WTC11 (cell line): ENCODE results near the gene UNC50. TPM values are rescaled to one million over a fixed set of nuclear protein-coding genes. Genes with fewer than 3 reads are reported as not detected.

ENCODE experiments used
- AFF4 ChIP-seq: sonication (generic); formaldehyde crosslinking; IDR thresholded peaks from 2 replicates; pipeline ENCODE4 v1.8.1; 2023; ENCODE audit warnings: mild to moderate bottlenecking, missing genetic modification reagents, borderline replicate concordance
- ATF1 ChIP-seq: sonication (generic); formaldehyde crosslinking; IDR thresholded peaks from 2 replicates; pipeline ENCODE4 v1.8.1; 2023; ENCODE audit warnings: mild to moderate bottlenecking, moderate library complexity, missing genetic modification reagents
- CREM ChIP-seq: sonication (generic); formaldehyde crosslinking; IDR thresholded peaks from 2 replicates; pipeline ENCODE4 v1.8.1; 2022; ENCODE audit warnings: mild to moderate bottlenecking, missing genetic modification reagents, moderate library complexity
- E2F4 ChIP-seq: sonication (generic); formaldehyde crosslinking; IDR thresholded peaks from 2 replicates; pipeline ENCODE4 v1.8.1; 2022; ENCODE audit warnings: low read depth, mild to moderate bottlenecking, moderate library complexity, missing genetic modification reagents, borderline replicate concordance
- E2F5 ChIP-seq: sonication (generic); formaldehyde crosslinking; IDR thresholded peaks from 2 replicates; pipeline ENCODE4 v1.8.1; 2022; ENCODE audit warnings: mild to moderate bottlenecking, moderate library complexity, missing genetic modification reagents
- FOXJ3 ChIP-seq: sonication (generic); formaldehyde crosslinking; IDR thresholded peaks from 2 replicates; pipeline ENCODE4 v1.9.0; 2021; ENCODE audit warnings: missing genetic modification reagents, mild to moderate bottlenecking, borderline replicate concordance
- FOXP1 ChIP-seq: sonication (generic); formaldehyde crosslinking; IDR thresholded peaks from 2 replicates; pipeline ENCODE4 v1.8.0; 2022; ENCODE audit warnings: missing genetic modification reagents, mild to moderate bottlenecking, moderate library complexity, borderline replicate concordance
- FOXP4 ChIP-seq: sonication (generic); formaldehyde crosslinking; IDR thresholded peaks from 2 replicates; pipeline ENCODE4 v1.8.0; 2022; ENCODE audit warnings: mild to moderate bottlenecking, missing genetic modification reagents
- GABPB1 ChIP-seq: sonication (generic); formaldehyde crosslinking; IDR thresholded peaks from 2 replicates; pipeline ENCODE4 v1.8.1; 2023; ENCODE audit warnings: mild to moderate bottlenecking, missing genetic modification reagents
- GRHL2 ChIP-seq: fragments of 250-450 bp; sonication (Bioruptor Pico); IDR thresholded peaks from 2 replicates; pipeline ENCODE4 v1.8.0; 2022; ENCODE audit warnings: mild to moderate bottlenecking, moderate library complexity; ENCODE audit not compliant: insufficient replicate concordance, severe bottlenecking
- HMGXB4 ChIP-seq: sonication (generic); formaldehyde crosslinking; IDR thresholded peaks from 2 replicates; pipeline ENCODE4 v1.8.1; 2023; ENCODE audit warnings: mild to moderate bottlenecking, moderate library complexity, missing genetic modification reagents
- KAT7 ChIP-seq: sonication (generic); formaldehyde crosslinking; IDR thresholded peaks from 2 replicates; pipeline ENCODE4 v1.8.1; 2023; ENCODE audit warnings: missing genetic modification reagents, mild to moderate bottlenecking, borderline replicate concordance
- MYBL2 ChIP-seq: sonication (generic); formaldehyde crosslinking; IDR thresholded peaks from 2 replicates; pipeline ENCODE4 v1.8.1; 2023; ENCODE audit warnings: mild to moderate bottlenecking, moderate library complexity, missing genetic modification reagents
- NR2C2 ChIP-seq: sonication (generic); formaldehyde crosslinking; IDR thresholded peaks from 2 replicates; pipeline ENCODE4 v1.8.0; 2022; ENCODE audit warnings: mild to moderate bottlenecking, missing genetic modification reagents
- RELA ChIP-seq: sonication (generic); formaldehyde crosslinking; IDR thresholded peaks from 2 replicates; pipeline ENCODE4 v1.8.1; 2022; ENCODE audit warnings: missing genetic modification reagents, mild to moderate bottlenecking, borderline replicate concordance
- TEAD4 ChIP-seq: sonication (generic); formaldehyde crosslinking; IDR thresholded peaks from 2 replicates; pipeline ENCODE4 v1.8.0; 2022; ENCODE audit warnings: mild to moderate bottlenecking, missing genetic modification reagents
- TP53 ChIP-seq: sonication (generic); formaldehyde crosslinking; IDR thresholded peaks from 2 replicates; pipeline ENCODE4 v1.8.1; 2023; ENCODE audit warnings: mild to moderate bottlenecking, missing genetic modification reagents
- USF2 ChIP-seq: sonication (generic); formaldehyde crosslinking; IDR thresholded peaks from 2 replicates; pipeline ENCODE4 v1.8.1; 2023; ENCODE audit warnings: mild to moderate bottlenecking, missing genetic modification reagents, moderate library complexity
- ZBTB21 ChIP-seq: sonication (generic); formaldehyde crosslinking; IDR thresholded peaks from 2 replicates; pipeline ENCODE4 v1.8.1; 2023; ENCODE audit warnings: mild to moderate bottlenecking, missing genetic modification reagents, borderline replicate concordance
- ZNF232 ChIP-seq: sonication (generic); formaldehyde crosslinking; IDR thresholded peaks from 2 replicates; pipeline ENCODE4 v1.8.0; 2022; ENCODE audit warnings: mild to moderate bottlenecking, missing genetic modification reagents
- ZNF317 ChIP-seq: sonication (generic); formaldehyde crosslinking; IDR thresholded peaks from 2 replicates; pipeline ENCODE4 v1.8.1; 2023; ENCODE audit warnings: low read depth, mild to moderate bottlenecking, moderate library complexity, missing genetic modification reagents, borderline replicate concordance
- total RNA-seq: library from RNA; stranded (reverse); gene quantifications from 3 replicates; pipeline ENCODE4 v1.2.3, GENCODE V29; 2021

UNC50 gene
- total RNA-seq, 1 experiment from 2014 or later: 26.7 TPM

- 0 out of 2 replicates have a peak, but pooled peaks have one; percentile 60 for TF ChIP-seq AFF4 (CRISPR knock-in tag)
- TF ChIP-seq ZNF317 (CRISPR knock-in tag): peak; percentile 58; the same call in 1 of the 2 replicates
- TF ChIP-seq ZNF232 (CRISPR knock-in tag): 0 out of 2 replicates have a peak, but pooled peaks have one; percentile 66
- TF ChIP-seq TP53: peak; percentile 71
- peak; percentile 97 for TF ChIP-seq HMGXB4 (CRISPR knock-in tag)
- TF ChIP-seq KAT7 (CRISPR knock-in tag): no peak; the same call in 1 of the 2 replicates
- TF ChIP-seq E2F4 (CRISPR knock-in tag): peak; percentile 50; the same call in 1 of the 2 replicates
- TF ChIP-seq E2F5 (CRISPR knock-in tag): peak; percentile 92
- TF ChIP-seq FOXJ3 (CRISPR knock-in tag): no peak
- peak; percentile 9; the same call in 1 of the 2 replicates for TF ChIP-seq TEAD4
- TF ChIP-seq GABPB1: peak; percentile 89
- peak; percentile 92; the same call in 1 of the 2 replicates for TF ChIP-seq FOXP1 (CRISPR knock-in tag)
- peak; percentile 86 for TF ChIP-seq ZBTB21 (CRISPR knock-in tag)
- peak; percentile 62; the same call in 1 of the 2 replicates for TF ChIP-seq MYBL2 (CRISPR knock-in tag)
- TF ChIP-seq CREM (CRISPR knock-in tag): peak; percentile 90
- TF ChIP-seq ATF1: peak; percentile 39; the same call in 1 of the 2 replicates
- TF ChIP-seq FOXP4: peak; percentile 72; the same call in 1 of the 2 replicates
- 0 out of 2 replicates have a peak, but pooled peaks have one; percentile 19 for TF ChIP-seq NR2C2 (CRISPR knock-in tag)
- TF ChIP-seq RELA: peak; percentile 73; the same call in 1 of the 2 replicates
- peak; percentile 65 for TF ChIP-seq USF2 (CRISPR knock-in tag)
- no peak for TF ChIP-seq GRHL2 (CRISPR knock-in tag)
- TF ChIP-seq, all 79 proteins: peak for 32
Observed at GRCh38 chr2:98608116-98608961, at the start of gene UNC50, which contains the start of gene COA5 (continued).
